ES-I3 (cell line): ENCODE results near the gene MIPOL1.
A peak's percentile ranks its signal among the peaks of the same experiment; 100 is the strongest.

ENCODE experiments used
- H3K36me3 ChIP-seq: 2 replicates; pipeline ENCODE4 v1.6.1; 2013; ENCODE audit warnings: mild to moderate bottlenecking, low read length, control low read depth, moderate library complexity; ENCODE audit not compliant: insufficient read depth
- H3K4me1 ChIP-seq: 2 replicates; pipeline ENCODE4 v1.6.1; 2013; ENCODE audit warnings: mild to moderate bottlenecking, control low read depth, low read length; ENCODE audit not compliant: insufficient read depth
- H3K9ac ChIP-seq: 2 replicates; pipeline ENCODE4 v1.6.1; 2013; ENCODE audit warnings: low read depth, mild to moderate bottlenecking, low read length, moderate library complexity
- H3K9me3 ChIP-seq: 2 replicates; pipeline ENCODE4 v1.6.1; 2013; ENCODE audit warnings: mild to moderate bottlenecking, low read length, moderate library complexity; ENCODE audit not compliant: control insufficient read depth, insufficient read depth

MIPOL1 gene

GRCh38 chr14:37588956-37589714 is 391.4 kb downstream of the MIPOL1 start:
- no peaks in the 10 kb centered on the region for H3K36me3 ChIP-seq
- peaks cover 10% of the 10 kb centered on the region for H3K4me1 ChIP-seq
- no peaks in the 10 kb centered on the region for H3K9me3 ChIP-seq
- peak overlapping the region; percentile 51; the same call in 1 of the 2 replicates for H3K9ac ChIP-seq

- Histone ChIP-seq H3K36me3 (no peaks in the 10 kb centered on the region), H3K9ac (no peak overlapping the region), H3K4me1 (peaks cover 10% of the 10 kb centered on the region), H3K9me3 (no peaks in the 10 kb centered on the region)
Observed at GRCh38 chr14:37589715-37590427, 392.1 kb downstream of the MIPOL1 start.

- no peaks in the 10 kb centered on the region for H3K36me3 ChIP-seq
- H3K4me1 ChIP-seq = peaks cover 10% of the 10 kb centered on the region
- no peaks in the 10 kb centered on the region for H3K9me3 ChIP-seq
- H3K9ac ChIP-seq = no peak overlapping the region
Observed at GRCh38 chr14:37590428-37591139, 392.8 kb downstream of the MIPOL1 start.

GRCh38 chr14:37591311-37591940 is 393.7 kb downstream of the MIPOL1 start:
- H3K36me3 ChIP-seq = no peaks in the 10 kb centered on the region
- peak overlapping the region; percentile 37; the same call in 1 of the 2 replicates for H3K9ac ChIP-seq
- peaks cover 3% of the 10 kb centered on the region; the same call in 1 of the 2 replicates for H3K4me1 ChIP-seq
- no peaks in the 10 kb centered on the region for H3K9me3 ChIP-seq

- Histone ChIP-seq H3K9me3 (no peaks in the 10 kb centered on the region), H3K4me1 (peaks cover 3% of the 10 kb centered on the region; the same call in 1 of the 2 replicates), H3K36me3 (no peaks in the 10 kb centered on the region), H3K9ac (peak overlapping the region; percentile 37; the same call in 1 of the 2 replicates)
Observed at GRCh38 chr14:37591941-37592481, 394.3 kb downstream of the MIPOL1 start.

- Histone ChIP-seq H3K4me1 (no peaks in the 10 kb centered on the region), H3K36me3 (no peaks in the 10 kb centered on the region), H3K9ac (peak overlapping the region; percentile 37; the same call in 1 of the 2 replicates), H3K9me3 (no peaks in the 10 kb centered on the region)
Observed at GRCh38 chr14:37592482-37593408, 395.0 kb downstream of the MIPOL1 start.

- Histone ChIP-seq H3K9ac (no peak overlapping the region), H3K9me3 (no peaks in the 10 kb centered on the region), H3K4me1 (no peaks in the 10 kb centered on the region), H3K36me3 (no peaks in the 10 kb centered on the region)
Observed at GRCh38 chr14:37593511-37594237, 395.9 kb downstream of the MIPOL1 start.

- Histone ChIP-seq H3K9ac (peak overlapping the region; percentile 43; the same call in 1 of the 2 replicates), H3K36me3 (no peaks in the 10 kb centered on the region), H3K4me1 (no peaks in the 10 kb centered on the region), H3K9me3 (no peaks in the 10 kb centered on the region)
Observed at GRCh38 chr14:37594238-37594970, 396.7 kb downstream of the MIPOL1 start.

- peak within 1 kb of the TSS; percentile 50; the same call in 1 of the 2 replicates for H3K9ac ChIP-seq
- no peaks in the 10 kb centered on the region for H3K9me3 ChIP-seq
- no peaks in the 10 kb centered on the region for H3K4me1 ChIP-seq
- H3K36me3 ChIP-seq = no peaks in the 10 kb centered on the region
Observed at GRCh38 chr14:37594971-37595808, 397.5 kb downstream of the MIPOL1 start, which contains the start of the genes FOXA1 and TTC6. FOXA1 (minus strand) TSS chr14:37595249; CDS start chr14:37594972, 277 bp downstream. TTC6 (plus strand) TSS chr14:37595629; CDS start chr14:37622065, 26,436 bp downstream.

GRCh38 chr14:37595809-37596621 is 398.3 kb downstream of the MIPOL1 start:
- no peaks in the 10 kb centered on the region for H3K9me3 ChIP-seq
- no peaks in the 10 kb centered on the region for H3K36me3 ChIP-seq
- H3K4me1 ChIP-seq = no peaks in the 10 kb centered on the region
- H3K9ac ChIP-seq = peak overlapping the region; percentile 50; the same call in 1 of the 2 replicates
